GM11168 (cell line): ENCODE measurements around the gene ZNF442.
"Not testable (repeated sequence)": the region's sequence is repeated elsewhere in the genome, so short reads cannot be mapped to it uniquely, and the experiment has no call there.

Source experiments
- in situ Hi-C: fragments of 300-500 bp; cut with MboI; formaldehyde crosslinking; loops from one replicate; pipeline ENCODE4 v1.12.0; 2022; ENCODE audit warnings: low sequenced_read_pairs; ENCODE audit not compliant: unreplicated experiment

The ZNF442 gene

DNA sequence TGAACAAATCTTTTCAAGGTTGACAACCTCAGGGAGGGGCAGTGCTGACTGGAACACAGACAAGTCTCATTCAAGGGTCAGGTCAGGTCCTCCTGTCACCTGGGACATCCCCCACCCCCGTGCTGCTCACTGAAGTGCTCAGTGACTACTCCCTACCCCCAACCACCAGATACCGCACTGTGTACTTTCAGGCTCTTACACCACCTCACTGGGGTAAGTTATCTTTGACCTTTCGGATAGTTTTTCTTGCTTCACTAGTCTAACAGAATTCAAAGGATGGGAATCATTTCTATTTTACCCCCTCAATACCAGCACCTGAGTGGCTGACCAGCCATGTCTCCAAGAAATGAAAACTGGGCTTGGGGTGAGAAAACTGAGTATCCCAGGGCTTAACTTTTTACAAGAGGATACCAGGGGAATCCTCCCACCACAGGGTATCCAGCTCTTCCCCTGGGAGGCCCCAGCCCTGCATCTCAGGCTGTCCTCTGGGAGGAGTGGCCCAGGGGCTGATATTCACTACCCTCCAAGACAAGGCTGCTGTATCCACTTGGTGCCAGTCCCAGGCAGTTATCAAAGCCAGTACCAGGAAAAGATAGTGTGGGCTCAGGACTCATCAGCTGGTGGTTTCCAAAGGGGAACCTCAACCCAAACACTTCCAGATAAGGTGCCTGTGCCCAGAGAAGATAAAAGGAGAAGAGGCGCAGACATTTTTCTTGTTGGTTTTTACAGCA, 34.1 kb downstream of the ZNF442 start:
- in situ Hi-C loops, result no loop called here

DNA sequence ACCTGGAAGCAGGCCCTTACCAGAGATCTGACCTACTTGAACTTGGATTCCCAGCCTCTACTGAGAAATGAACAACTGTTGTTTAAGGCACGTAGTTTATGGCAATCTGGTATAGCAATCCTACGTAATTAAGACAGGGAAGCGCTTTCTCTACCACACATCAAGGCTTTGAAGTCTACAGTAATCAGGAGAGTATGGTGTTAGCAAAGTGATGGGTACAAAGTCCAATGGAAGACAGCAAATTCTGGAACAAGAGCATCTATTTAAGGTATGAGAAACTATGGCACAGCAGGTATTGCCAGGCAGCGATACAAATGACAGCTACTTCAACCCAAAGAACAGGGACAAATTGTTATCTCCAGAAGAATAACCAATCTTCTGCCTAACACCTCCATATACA, 35.1 kb downstream of the ZNF442 start:
- in situ Hi-C loops, result no loop called here

DNA sequence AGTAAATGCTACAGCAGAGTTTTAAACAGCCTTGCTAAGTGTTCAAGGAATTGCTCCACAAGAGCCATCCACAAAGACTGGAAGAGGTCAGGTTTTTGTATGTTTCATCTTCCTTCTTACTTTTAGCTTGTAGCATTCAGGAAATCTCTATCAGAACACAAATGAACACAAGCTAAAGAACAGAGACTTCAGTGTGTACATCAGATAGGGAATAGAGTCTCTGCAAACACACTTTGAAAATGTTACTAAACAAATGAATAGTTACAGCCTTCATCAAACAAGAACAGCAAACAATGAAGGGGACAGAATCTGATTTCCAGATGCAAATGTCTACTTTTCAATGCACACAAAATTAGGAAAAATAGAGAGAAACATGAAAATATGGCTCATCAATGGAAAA, 39.8 kb downstream of the ZNF442 start:
- in situ Hi-C loops, result no loop called here

DNA sequence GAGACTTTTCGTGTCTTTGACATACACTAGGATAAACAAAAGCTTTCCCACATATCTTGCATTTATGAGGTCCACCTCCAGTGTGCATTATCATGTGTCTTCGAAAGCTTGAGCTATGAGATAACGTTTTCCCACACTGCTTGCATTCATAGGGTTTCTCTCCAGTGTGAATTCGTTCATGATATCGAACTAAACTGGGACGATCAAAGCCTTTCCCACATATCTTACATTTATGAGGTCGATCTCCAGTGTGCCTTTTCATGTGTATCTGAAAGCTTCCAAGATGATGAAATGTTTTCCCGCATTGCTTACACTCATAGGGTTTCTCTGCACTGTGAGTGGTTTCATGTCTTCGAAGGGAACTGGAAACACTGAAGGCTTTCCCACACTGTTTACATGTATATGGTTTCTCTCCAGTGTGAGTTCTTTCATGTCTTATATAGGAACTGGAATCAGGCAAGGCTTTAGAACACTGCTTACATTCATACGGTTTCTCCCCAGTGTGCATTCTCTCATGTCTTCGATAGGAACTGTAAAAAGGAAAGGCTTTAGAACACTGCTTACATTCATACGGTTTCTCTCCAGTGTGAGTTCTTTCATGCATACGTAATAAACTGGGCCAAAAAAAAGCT, 46.6 kb downstream of the ZNF442 start:
- in situ Hi-C loops, result no loop called here

DNA sequence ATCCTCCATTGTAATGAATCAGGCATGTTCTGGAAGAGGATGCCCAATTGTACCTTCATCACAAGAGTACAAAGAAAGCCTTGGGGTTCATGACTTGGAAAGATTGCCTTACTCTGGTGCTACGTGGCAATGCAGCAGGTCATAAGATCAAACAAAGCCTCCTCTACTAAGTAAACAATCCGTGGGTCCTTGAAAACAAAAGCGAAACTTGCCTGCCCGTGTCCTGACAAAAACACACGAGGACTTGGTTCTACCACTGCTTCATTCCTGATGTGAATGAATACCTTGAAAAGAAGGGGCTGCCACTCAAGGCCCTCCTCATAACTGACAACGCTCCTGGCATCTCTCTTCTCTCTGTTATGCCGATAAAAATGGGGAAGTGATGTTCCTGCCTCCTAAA, 50.9 kb downstream of the ZNF442 start:
- in situ Hi-C loops, result no loop called here

DNA sequence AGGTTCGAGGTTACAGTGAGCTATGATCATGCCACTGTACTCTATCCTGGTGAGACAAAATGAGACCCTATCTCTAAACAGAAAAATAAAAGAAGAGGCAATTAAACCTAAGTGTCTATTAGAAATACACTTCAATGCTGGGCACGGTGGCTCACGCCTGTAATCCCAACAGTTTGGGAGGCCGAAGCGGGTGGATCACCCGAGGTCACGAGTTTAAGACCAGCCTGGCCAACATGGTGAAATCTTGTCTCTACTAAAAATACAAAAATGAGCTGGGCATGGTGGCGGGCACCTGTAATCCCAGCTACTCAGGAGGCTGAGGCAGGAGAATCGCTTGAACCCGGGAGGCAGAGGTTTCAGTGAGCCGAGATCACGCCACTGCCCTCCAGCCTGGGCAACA, 56.6 kb downstream of the ZNF442 start:
- in situ Hi-C loops, result not testable (repeated sequence)
